ENCODE results near the gene TNS1.

The TNS1 gene

GRCh38 chr2:218015586-218016521 is 13.1 kb upstream of the TNS1 start:
- no peak for DNase-seq

DNA sequence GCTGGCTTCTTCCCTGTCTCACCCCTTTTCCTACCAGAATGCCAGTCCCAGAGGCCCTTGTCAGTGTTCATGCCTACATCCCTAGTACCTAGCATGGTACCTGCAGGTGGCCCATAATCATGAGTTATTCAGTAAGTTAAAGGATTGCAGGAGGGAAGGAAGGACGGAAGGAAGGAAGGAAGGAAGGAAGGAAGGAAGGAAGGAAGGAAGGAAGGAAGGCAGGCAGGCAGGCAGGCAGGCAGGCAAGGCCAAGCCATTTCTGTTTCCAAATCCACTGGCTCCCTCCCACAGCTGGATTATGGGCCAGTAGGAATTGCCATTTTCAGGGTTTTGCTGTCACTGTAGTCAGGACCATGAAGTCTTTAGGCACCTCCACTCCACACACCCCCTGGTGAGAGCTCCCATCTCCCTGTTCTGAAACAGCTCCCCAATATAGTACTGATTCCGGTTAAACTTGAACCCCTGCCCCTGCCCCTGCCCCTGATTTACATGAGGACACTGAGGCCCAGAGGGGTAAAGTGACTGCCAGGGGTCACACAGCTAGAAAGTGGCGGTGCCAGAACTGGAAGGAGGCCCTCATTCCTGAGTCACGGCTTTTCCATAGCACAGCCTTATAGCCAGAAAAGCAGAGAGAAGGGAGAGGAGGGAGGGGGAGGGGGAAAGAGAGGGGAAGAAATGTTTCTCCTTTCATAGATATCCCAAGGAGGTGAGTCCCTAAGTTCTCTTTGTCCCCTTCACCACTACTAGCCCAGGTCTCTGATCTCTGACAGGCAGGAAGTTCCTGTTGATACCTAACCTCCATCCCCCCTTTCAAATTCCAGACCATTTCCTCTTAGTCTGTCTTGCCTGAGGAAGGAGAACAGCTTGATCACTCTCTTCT is 12.2 kb upstream of the TNS1 start:
- no peak for DNase-seq

GRCh38 chr2:218013289-218013688 is 10.5 kb upstream of the TNS1 start:
- DNase-seq: no peak

DNA sequence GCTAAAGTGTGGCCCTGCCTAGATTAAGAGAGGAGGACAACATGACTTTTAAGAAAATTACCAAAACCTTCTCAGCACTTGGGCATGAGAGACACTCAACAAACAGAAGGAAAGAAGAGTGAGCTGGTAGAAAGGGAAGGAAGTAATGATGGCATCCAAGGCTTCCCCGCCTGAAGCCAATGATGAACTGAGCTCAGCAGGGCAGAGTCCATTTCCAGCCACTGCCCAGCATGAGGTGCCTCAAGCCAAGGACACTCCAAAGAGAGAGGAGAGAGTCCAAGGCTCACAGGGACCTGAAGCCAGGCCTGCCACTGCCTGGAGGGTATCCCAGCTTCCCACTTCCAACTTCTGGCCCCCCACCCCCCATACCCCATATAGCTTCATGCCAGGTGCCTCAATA is 9.5 kb upstream of the TNS1 start:
- DNase-seq: no peak

GRCh38 chr2:218011653-218012040 is 8.9 kb upstream of the TNS1 start:
- no peak for DNase-seq

DNA sequence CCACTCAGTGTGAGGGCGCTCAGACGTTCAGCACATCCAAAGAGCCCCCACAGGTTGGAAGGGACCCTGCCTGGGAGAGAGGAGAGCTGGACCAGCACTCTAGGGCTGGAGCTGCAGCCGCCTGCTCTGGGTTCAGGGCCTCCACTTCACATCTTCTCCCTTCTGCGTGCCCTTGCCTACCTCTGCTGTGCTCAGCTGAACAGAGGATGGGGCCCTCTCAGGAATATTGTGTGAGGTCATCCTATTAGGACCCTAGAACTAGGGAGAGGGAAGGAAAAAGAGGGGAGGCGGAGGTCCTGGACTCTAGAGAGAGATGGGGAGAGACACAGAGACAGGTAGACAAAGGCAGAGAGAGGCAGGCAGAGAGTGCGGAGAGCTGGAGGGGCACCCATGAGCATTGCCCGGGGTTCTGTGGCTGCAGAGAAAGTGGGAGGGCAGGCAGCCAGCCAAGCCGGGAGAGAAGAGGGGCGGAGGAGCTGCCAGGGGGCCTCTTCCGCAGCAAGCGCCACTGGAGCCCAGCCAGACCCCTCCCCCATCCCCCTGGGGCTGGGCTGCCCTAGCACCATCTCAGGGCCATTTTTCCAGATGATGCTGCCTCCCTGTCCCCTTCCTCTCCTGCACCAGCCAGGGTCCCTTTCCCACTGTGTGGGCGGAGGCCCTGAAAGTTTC is 8.3 kb upstream of the TNS1 start:
- no peak for DNase-seq

- DNase-seq: no peak
Observed at GRCh38 chr2:218010140-218010983, 7.6 kb upstream of the TNS1 start.

GRCh38 chr2:218009765-218010139 is 7.0 kb upstream of the TNS1 start:
- DNase-seq: no peak

DNA sequence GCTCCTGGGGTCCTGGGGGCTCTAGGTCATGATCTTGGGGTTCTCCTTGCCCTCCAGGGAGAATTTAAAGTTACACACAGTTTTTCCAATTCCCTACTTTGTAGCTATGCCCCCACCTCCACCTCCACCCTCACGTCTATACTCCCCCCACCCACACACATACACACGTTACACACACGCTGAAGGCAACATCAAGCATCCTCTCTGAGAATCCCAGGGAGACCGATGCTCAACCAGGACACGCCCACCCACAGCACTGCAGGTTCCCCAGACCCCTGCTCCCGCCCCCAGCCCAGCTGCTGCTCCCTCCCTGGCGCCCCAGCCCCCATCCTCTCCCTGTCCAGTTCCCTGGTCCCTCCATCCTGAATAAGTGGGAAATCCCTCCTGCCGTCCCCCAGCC is 6.4 kb upstream of the TNS1 start:
- no peak for DNase-seq

DNA sequence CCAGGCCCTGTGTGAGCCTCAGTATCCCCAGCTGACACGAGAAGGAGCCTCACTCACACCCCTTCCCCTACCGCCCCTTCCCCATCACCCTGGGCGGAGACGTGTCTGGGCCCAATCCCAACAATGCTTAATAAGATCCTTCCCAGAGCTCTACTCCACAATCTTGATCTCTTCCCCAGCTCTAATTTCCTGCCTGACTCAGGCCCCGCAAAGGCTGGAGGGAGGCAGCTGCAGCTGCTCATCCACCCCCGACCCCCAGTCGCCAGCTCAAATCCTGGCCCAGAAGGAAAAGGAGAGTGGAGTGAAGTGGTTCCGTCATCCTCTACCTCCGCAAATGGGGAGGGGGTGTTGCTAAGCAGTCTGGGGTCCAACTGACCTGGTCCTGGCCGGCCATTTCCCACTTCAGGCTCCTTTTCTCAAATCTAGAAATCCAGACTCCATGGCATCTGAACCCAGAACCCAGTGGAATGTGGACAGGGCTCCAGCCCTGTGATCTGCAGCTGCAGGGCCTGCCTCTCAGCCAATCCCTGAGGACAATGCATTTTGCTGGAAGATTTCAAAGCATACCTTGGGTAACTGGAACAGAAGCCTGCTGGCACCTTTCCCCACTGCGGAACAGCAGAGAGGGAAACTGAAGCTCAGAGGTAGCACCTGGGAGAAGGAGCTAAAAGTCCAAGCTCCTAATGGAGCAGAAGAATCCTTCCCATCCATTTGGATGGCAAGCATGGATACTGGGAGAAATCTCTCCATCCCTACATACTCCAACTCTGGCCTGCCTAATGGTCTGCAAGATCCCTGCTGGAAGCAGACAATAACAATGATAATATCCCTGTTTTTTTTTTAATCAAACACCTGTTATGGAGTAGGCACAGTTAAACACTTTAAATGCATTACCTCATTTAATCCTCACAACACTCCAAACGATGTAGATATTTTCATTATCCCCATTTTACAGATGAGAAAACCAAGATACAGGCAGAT is 5.6 kb upstream of the TNS1 start:
- no peak for DNase-seq

DNA sequence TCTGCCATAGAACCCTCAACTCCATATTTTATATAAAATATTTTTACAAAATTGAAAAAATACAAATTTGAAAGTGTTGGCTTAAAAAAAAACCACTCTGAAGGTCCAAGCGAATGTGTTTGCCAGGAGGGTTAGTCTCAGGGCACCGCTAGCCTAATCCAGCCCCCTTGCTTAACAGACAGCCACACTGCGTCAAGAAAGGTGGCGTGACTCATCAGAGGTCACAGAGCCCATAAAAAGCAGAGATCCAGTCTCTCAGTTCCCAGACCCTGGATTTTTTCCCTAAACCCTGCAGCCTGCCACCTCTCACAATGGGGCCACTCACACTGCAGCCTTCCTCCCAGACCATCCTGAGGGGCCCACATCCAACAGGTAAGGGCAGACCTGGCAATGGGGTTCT is 3.9 kb upstream of the TNS1 start:
- no peak for DNase-seq

DNA sequence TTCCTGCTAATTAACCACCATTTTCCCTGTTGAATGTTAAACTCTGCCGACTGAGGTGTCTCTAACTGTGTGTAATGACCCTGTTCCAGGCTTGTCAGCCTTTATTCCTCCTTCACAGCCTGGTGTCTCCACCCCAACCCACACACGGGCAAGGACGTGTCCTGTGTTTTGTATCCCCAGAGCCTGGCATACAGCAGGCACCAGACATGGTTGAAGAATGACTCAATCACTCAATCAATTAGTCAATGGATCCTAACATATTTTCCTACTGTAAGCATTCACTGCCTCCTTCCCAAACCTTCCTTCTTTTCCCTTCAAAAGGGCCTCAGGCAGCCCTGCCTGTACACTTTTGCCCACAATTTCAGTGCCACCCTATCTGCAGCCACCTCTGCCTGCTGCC is 2.7 kb upstream of the TNS1 start:
- no peak for DNase-seq

GRCh38 chr2:218005028-218005427 is 2.2 kb upstream of the TNS1 start:
- no peak for DNase-seq

GRCh38 chr2:218003981-218004419 is 1.2 kb upstream of the TNS1 start:
- peak; percentile 73 for DNase-seq

DNA sequence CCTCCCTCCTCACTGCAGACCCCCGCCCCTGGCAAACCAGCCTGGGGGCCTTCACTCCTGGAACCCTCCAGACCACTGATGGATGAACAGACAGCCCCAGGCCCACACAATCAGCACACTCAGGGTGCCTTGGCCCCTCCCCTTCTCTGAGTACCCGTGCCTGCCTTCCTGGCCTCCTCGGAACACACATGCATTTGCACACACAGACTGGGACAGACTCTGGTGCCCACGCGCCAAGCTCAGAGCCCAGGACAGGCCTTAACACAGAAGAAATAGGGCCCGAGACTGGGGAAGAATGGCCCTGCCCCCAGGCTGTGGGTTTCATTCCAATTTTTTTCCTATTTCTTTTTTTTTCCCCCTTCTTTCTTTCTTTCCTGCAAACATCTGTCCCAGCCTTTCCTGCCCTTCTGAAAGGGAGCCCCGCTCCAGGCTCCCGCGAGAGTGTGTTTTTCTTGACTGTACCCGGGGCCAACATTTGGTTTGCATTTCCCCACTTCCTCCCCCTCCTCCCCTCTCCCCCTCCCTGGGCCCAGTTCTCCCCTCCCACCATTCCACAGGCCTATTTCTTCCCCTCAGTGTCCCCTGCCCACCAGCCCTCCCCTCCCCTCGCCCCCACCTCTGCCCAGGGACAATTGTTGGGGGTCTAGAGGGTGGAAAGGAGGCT is 618 bp upstream of the TNS1 start:
- DNase-seq: no peak

DNA sequence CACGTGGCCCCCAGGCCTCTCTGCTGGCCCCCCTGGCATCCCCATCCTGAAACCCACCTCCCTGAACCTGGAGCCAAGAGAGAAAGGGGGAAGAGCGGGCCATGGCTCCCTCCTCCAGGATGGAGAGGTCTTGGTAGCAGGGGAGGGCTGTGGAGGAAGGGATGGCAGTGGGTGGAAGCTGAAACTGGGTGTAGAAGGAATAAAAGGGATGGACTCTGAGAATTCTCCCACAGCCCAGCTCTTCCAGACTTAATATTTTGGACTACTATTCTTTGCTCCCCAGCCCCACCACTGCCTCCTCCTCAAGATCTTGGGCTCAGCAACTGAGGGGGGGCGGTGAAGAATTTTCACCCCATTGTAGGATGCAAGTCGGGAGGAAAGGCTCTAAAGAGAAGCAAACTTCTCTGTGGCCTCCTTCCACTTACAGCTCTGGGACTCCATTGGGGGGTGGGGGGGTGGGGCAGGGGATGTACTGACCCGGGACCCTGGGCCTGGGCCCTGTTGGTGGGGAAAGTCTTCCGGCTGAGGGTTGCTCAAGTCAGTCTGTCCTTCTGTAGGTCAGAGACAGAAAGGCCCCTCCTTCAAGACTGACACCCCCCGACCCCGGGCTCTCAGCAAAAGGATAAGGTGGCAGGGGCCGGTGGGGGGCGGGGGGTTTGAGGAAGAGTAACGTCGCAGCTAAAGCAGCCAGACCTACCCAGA is 501 bp downstream of the TNS1 start:
- DNase-seq: no peak

- no peak for DNase-seq
Observed at GRCh38 chr2:218001629-218002028, 1.2 kb downstream of the TNS1 start.

- no peak for DNase-seq
Observed at GRCh38 chr2:218000136-218000535, 2.7 kb downstream of the TNS1 start.

DNA sequence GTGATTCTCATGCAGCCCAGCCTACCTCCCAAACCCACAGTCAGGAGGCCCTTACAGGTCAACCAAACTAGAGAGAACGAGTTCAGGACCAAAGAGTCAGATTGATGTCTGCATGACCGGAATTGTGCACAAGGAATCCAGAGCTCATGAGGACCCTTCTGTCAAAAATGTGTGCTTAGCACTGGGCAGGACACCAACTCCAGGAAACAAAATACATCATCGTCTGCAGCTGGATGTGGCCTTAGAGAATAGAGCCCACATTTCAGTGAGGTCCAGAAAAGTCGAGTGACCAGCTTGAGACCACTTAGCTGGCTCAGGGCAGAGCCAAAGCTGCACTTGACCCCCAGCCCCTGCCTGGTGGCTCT is 3.2 kb downstream of the TNS1 start:
- DNase-seq: no peak
